SK-N-MC (cell line): Measurements from ENCODE around the gene TMIGD2.
"Not testable (repeated sequence)": the region's sequence is repeated elsewhere in the genome, so short reads cannot be mapped to it uniquely, and the experiment has no call there.

Experiments
- DNase-seq: peaks from one replicate; pipeline ENCODE4 v3.0.0-alpha.2; 2011; ENCODE audit warnings: low read depth, low spot score
- H3K27ac ChIP-seq: fragments of 200-600 bp; sonication (generic); 2 replicates; pipeline ENCODE4 v1.5.1; 2016; ENCODE audit warnings: mixed run types
- H3K36me3 ChIP-seq: fragments of 200-600 bp; sonication (generic); 2 replicates; pipeline ENCODE4 v1.6.1; 2017; ENCODE audit warnings: antibody characterized with exemption, low read length, mixed read lengths; ENCODE audit not compliant: insufficient read depth
- H3K4me3 ChIP-seq: fragments of 200-600 bp; sonication (generic); 2 replicates; pipeline ENCODE4 v1.5.1; 2016
- H3K9ac ChIP-seq: fragments of 200-600 bp; sonication (generic); 2 replicates; pipeline ENCODE4 v1.8.0; 2017; ENCODE audit warnings: mixed run types, mixed read lengths; ENCODE audit not compliant: insufficient read length
- H3K9me3 ChIP-seq: fragments of 200-600 bp; sonication (generic); 2 replicates; pipeline ENCODE4 v1.6.1; 2017; ENCODE audit warnings: low read depth, mild to moderate bottlenecking, antibody characterized with exemption, low read length, moderate library complexity, mixed read lengths
- EZH2 ChIP-seq: fragments of 200-600 bp; sonication (generic); IDR thresholded peaks from one replicate; pipeline ENCODE4 v1.6.1; 2017; ENCODE audit warnings: antibody characterized with exemption
- FOXP2 ChIP-seq: optimal IDR thresholded peaks from 2 replicates; pipeline ENCODE3; 2011; ENCODE audit warnings: mild to moderate bottlenecking, moderate library complexity; ENCODE audit not compliant: insufficient read depth; ENCODE audit errors: extremely low read length, control extremely low read depth
- POLR2AphosphoS5 ChIP-seq: IDR thresholded peaks from 2 replicates; pipeline ENCODE4 v1.6.1; 2012; ENCODE audit warnings: mild to moderate bottlenecking, low read depth, low read length, borderline replicate concordance

Gene TMIGD2

GRCh38 chr19:4294389-4294788 is 7.8 kb downstream of the TMIGD2 start:
- Histone ChIP-seq H3K4me3 (no peak overlapping the region), H3K36me3 (no peaks in the 10 kb centered on the region), H3K9me3 (no peaks in the 10 kb centered on the region), H3K9ac (no peak overlapping the region), H3K27ac (no peak overlapping the region)
- TF ChIP-seq POLR2AphosphoS5 (no peak), FOXP2 (no peak), EZH2 (no peak)
- no peak for DNase-seq

- Histone ChIP-seq H3K36me3 (no peaks in the 10 kb centered on the region), H3K9me3 (no peaks in the 10 kb centered on the region), H3K27ac (no peak overlapping the region), H3K4me3 (no peak overlapping the region), H3K9ac (no peak overlapping the region)
- no peak for TF ChIP-seq POLR2AphosphoS5
- no peak for TF ChIP-seq FOXP2
- no peak for TF ChIP-seq EZH2
- no peak for DNase-seq
These were observed 9.7 kb downstream of the TMIGD2 start for GRCh38 chr19:4292515-4292914.

- TF ChIP-seq FOXP2, result no peak
- no peak for TF ChIP-seq EZH2
- TF ChIP-seq POLR2AphosphoS5, result no peak
- Histone ChIP-seq H3K27ac (no peak overlapping the region), H3K9ac (no peak overlapping the region), H3K4me3 (no peak overlapping the region), H3K9me3 (no peaks in the 10 kb centered on the region), H3K36me3 (no peaks in the 10 kb centered on the region)
- DNase-seq, result no peak
These were observed 10.9 kb downstream of the TMIGD2 start for GRCh38 chr19:4291184-4291732.

GRCh38 chr19:4288091-4288777 is 14.0 kb downstream of the TMIGD2 start:
- Histone ChIP-seq H3K4me3 (no peak overlapping the region), H3K9ac (no peak overlapping the region), H3K27ac (no peak overlapping the region), H3K36me3 (no peaks in the 10 kb centered on the region), H3K9me3 (no peaks in the 10 kb centered on the region)
- no peak for DNase-seq
- no peak for TF ChIP-seq EZH2
- TF ChIP-seq FOXP2, result no peak
- TF ChIP-seq POLR2AphosphoS5, result no peak

- H3K27ac ChIP-seq, H3K9me3 ChIP-seq, H3K4me3 ChIP-seq, DNase-seq, H3K9ac ChIP-seq, H3K36me3 ChIP-seq: not testable (repeated sequence)
These were observed 16.0 kb downstream of the TMIGD2 start for GRCh38 chr19:4286141-4286540.

GRCh38 chr19:4284974-4285373 is 17.2 kb downstream of the TMIGD2 start:
- TF ChIP-seq FOXP2 (no peak), POLR2AphosphoS5 (no peak), EZH2 (no peak)
- Histone ChIP-seq H3K36me3 (no peaks in the 10 kb centered on the region), H3K27ac (no peak overlapping the region)

GRCh38 chr19:4284176-4284958 is 17.8 kb downstream of the TMIGD2 start:
- H3K27ac ChIP-seq, result no peak overlapping the region
- DNase-seq, result no peak
- no peaks in the 10 kb centered on the region for H3K9me3 ChIP-seq
- TF ChIP-seq FOXP2, result no peak
- TF ChIP-seq POLR2AphosphoS5, result no peak
- no peak for TF ChIP-seq EZH2
- H3K36me3 ChIP-seq, result no peaks in the 10 kb centered on the region
- H3K9ac ChIP-seq, result no peak overlapping the region
- H3K4me3 ChIP-seq, result peak overlapping the region; percentile 11; the same call in 1 of the 2 replicates

More at GRCh38 chr19:4284974-4285373, 17.2 kb downstream of the TMIGD2 start:
- H3K9me3 ChIP-seq, result no peaks in the 10 kb centered on the region
- peak overlapping the region; percentile 11; the same call in 1 of the 2 replicates for H3K4me3 ChIP-seq
- DNase-seq, result no peak
- no peak overlapping the region for H3K9ac ChIP-seq

GRCh38 chr19:4279530-4280422 is 22.4 kb downstream of the TMIGD2 start:
- TF ChIP-seq FOXP2 (no peak), EZH2 (no peak), POLR2AphosphoS5 (no peak)
- Histone ChIP-seq H3K4me3 (no peak overlapping the region), H3K9ac (no peak overlapping the region), H3K27ac (no peak overlapping the region), H3K36me3 (no peaks in the 10 kb centered on the region), H3K9me3 (no peaks in the 10 kb centered on the region)
- DNase-seq, result no peak

- Histone ChIP-seq H3K9ac (no peak overlapping the region), H3K9me3 (no peaks in the 10 kb centered on the region), H3K27ac (no peak overlapping the region), H3K4me3 (no peak overlapping the region), H3K36me3 (no peaks in the 10 kb centered on the region)
- no peak for DNase-seq
- TF ChIP-seq EZH2, result no peak
- TF ChIP-seq FOXP2, result no peak
- no peak for TF ChIP-seq POLR2AphosphoS5
These were observed 23.0 kb downstream of the TMIGD2 start for GRCh38 chr19:4279267-4279529.
